HuH-7.5 (cell line): Measurements from ENCODE around the gene SLC9A3.
"Not testable (repeated sequence)": the region's sequence is repeated elsewhere in the genome, so short reads cannot be mapped to it uniquely, and the experiment has no call there.

ENCODE experiments used
- DNase-seq: peaks from one replicate; pipeline ENCODE4 v3.0.0; 2011; ENCODE audit warnings: low spot score

SLC9A3 gene

GRCh38 chr5:525916-526315, 1.7 kb upstream of the SLC9A3 start:
- no peak for DNase-seq

GRCh38 chr5:524973-525761, 918 bp upstream of the SLC9A3 start:
- no peak for DNase-seq

GRCh38 chr5:523441-524222, 617 bp downstream of the SLC9A3 start:
- no peak for DNase-seq

GRCh38 chr5:522899-523440, 1.3 kb downstream of the SLC9A3 start:
- no peak for DNase-seq

GRCh38 chr5:522116-522515, 2.1 kb downstream of the SLC9A3 start:
- DNase-seq: no peak

GRCh38 chr5:521680-522079, 2.6 kb downstream of the SLC9A3 start:
- DNase-seq: no peak

- no peak for DNase-seq
Observed at GRCh38 chr5:520850-521226, 3.4 kb downstream of the SLC9A3 start.

GRCh38 chr5:520196-520849, 3.9 kb downstream of the SLC9A3 start:
- no peak for DNase-seq

GRCh38 chr5:518721-519120, 5.5 kb downstream of the SLC9A3 start:
- no peak for DNase-seq

- DNase-seq: no peak
Observed at GRCh38 chr5:517535-518100, 6.6 kb downstream of the SLC9A3 start.

- no peak for DNase-seq
Observed at GRCh38 chr5:516980-517379, 7.3 kb downstream of the SLC9A3 start.

GRCh38 chr5:516338-516925, 7.8 kb downstream of the SLC9A3 start:
- DNase-seq: no peak

GRCh38 chr5:515273-515836, 8.9 kb downstream of the SLC9A3 start:
- DNase-seq: no peak

GRCh38 chr5:514673-515072, 9.6 kb downstream of the SLC9A3 start:
- DNase-seq: no peak

- no peak for DNase-seq
Observed at GRCh38 chr5:514101-514485, 10.2 kb downstream of the SLC9A3 start.

- no peak for DNase-seq
Observed at GRCh38 chr5:513216-514100, 10.8 kb downstream of the SLC9A3 start.

- DNase-seq: no peak
Observed at GRCh38 chr5:511476-511875, 12.8 kb downstream of the SLC9A3 start.

GRCh38 chr5:510521-510920, 13.7 kb downstream of the SLC9A3 start:
- DNase-seq: no peak

- no peak for DNase-seq
Observed at GRCh38 chr5:509611-510185, 14.6 kb downstream of the SLC9A3 start.

- DNase-seq: not testable (repeated sequence)
Observed at GRCh38 chr5:507986-508575, 16.2 kb downstream of the SLC9A3 start.
